HCT116 (cell line): ENCODE data around the gene HCN3. TPM values are rescaled to one million over a fixed set of nuclear protein-coding genes. Genes with fewer than 3 reads are reported as not detected.

Source experiments
- ATAC-seq: fragments of 200-7000 bp; cut with Tn5 transposase; 2 replicates; pipeline ENCODE4 v1.9.1; 2020; ENCODE audit warnings: mild to moderate bottlenecking, moderate library complexity
- BruUV-seq: library from RNA; stranded (reverse); fragments of 400-500 nt; replicated peaks from 2 replicates; lab custom pipeline; 2021; lab: Mats Ljungman, UMichigan
- CTCF ChIA-PET: fragments of 300-600 bp; sonication (Branson Sonifier 250); formaldehyde crosslinking; loops from one replicate; lab custom pipeline; 2021; ENCODE audit warnings: antibody characterized with exemption; lab: Charles Lee
- POLR2A ChIA-PET: fragments of 300-600, 350-600 bp; sonication (Branson Sonifier 250); formaldehyde crosslinking; loops from one replicate; lab custom pipeline; 2021; ENCODE audit warnings: antibody characterized with exemption; lab: Charles Lee
- RAD21 ChIA-PET, 2 experiments: fragments of 300-600 bp; sonication (Branson Sonifier 250); formaldehyde crosslinking; loops; one replicate each; lab custom pipeline; 2023; ENCODE audit warnings: low total read pairs in 2 of 2; ENCODE audit not compliant: uncharacterized antibody in 2 of 2, unreplicated experiment in 2 of 2, low non-redundant PET in 1 of 2; lab: Charles Lee
- DNase-seq: peaks from one replicate; pipeline ENCODE4 v3.0.0-alpha.2; 2010; ENCODE audit warnings: low read depth, low spot score
- H2AFZ ChIP-seq: fragments of 200-600 bp; shearing (Covaris generic), sonication (generic); 2 replicates; pipeline ENCODE4 v1.6.1; 2017; ENCODE audit warnings: low read depth, mixed run types, mixed read lengths, antibody characterized with exemption, low read length; ENCODE audit not compliant: poor library complexity, severe bottlenecking
- H3K27ac ChIP-seq: 2 replicates; pipeline ENCODE4 v1.5.1; 2012; ENCODE audit warnings: low read depth, low read length
- H3K27me3 ChIP-seq: fragments of 200-600 bp; sonication (generic); 2 replicates; pipeline ENCODE4 v1.6.1; 2016; ENCODE audit warnings: mixed run types, low read length, mixed read lengths; ENCODE audit not compliant: insufficient read depth
- H3K36me3 ChIP-seq, 2 experiments: fragments of 200-500 bp in 1 of 2; fragments of 200-600 bp in 1 of 2; sonication (Bioruptor generic) in 1 of 2; sonication (generic) in 1 of 2; 2 replicates each; pipeline versions ENCODE4 v1.5.1 to v1.6.1; 2014 to 2016; ENCODE audit warnings: low read length in 2 of 2, inconsistent platforms in 1 of 2, mixed read lengths in 1 of 2, mixed run types in 1 of 2; ENCODE audit not compliant: insufficient read depth in 2 of 2, control insufficient read depth in 1 of 2
- H3K4me1 ChIP-seq, 2 experiments: fragments of 200-600 bp in 1 of 2; sonication (generic) in 1 of 2; 2 replicates each; pipeline versions ENCODE4 v1.5.1 to v1.6.1; 2012 to 2017; ENCODE audit warnings: low read length in 2 of 2, inconsistent platforms in 1 of 2, mild to moderate bottlenecking in 1 of 2, mixed read lengths in 1 of 2, mixed run types in 1 of 2, moderate library complexity in 1 of 2; ENCODE audit not compliant: insufficient read depth in 2 of 2, control insufficient read depth in 1 of 2
- H3K4me2 ChIP-seq: fragments of 200-600 bp; sonication (generic); 2 replicates; pipeline ENCODE4 v1.6.1; 2017; ENCODE audit warnings: mixed run types, low read length, mixed read lengths
- H3K4me3 ChIP-seq, 2 experiments: fragments of 200-600 bp in 1 of 2; sonication (generic) in 1 of 2; replicated peaks in 1 of 2; 2 replicates each; pipeline ENCODE4 v1.5.1; 2011 to 2016; ENCODE audit warnings: low read length in 2 of 2, control low read depth in 1 of 2, low read depth in 1 of 2, mild to moderate bottlenecking in 1 of 2, mixed read lengths in 1 of 2, mixed run types in 1 of 2
- H3K79me2 ChIP-seq: fragments of 200-600 bp; sonication (generic); 2 replicates; pipeline ENCODE4 v1.6.1; 2017; ENCODE audit warnings: mild to moderate bottlenecking, mixed run types, low read length, moderate library complexity, mixed read lengths; ENCODE audit not compliant: insufficient read depth
- H3K9ac ChIP-seq: fragments of 200-600 bp; sonication (generic); 2 replicates; pipeline ENCODE4 v1.6.1; 2016; ENCODE audit warnings: low read length, mixed read lengths
- H3K9me2 ChIP-seq: fragments of 200-600 bp; sonication (generic), shearing (Covaris generic); 2 replicates; pipeline ENCODE4 v1.6.1; 2017; ENCODE audit warnings: mixed run types, mild to moderate bottlenecking, moderate library complexity; ENCODE audit not compliant: insufficient read depth
- H3K9me3 ChIP-seq, 2 experiments: fragments of 200-500 bp in 1 of 2; fragments of 200-600 bp in 1 of 2; sonication (Bioruptor generic) in 1 of 2; sonication (generic) in 1 of 2; 2 replicates each; pipeline ENCODE4 v1.6.1; 2014 to 2017; ENCODE audit warnings: low read length in 2 of 2, mixed read lengths in 2 of 2, inconsistent platforms in 1 of 2, low read depth in 1 of 2, mild to moderate bottlenecking in 1 of 2, mixed run types in 1 of 2, moderate library complexity in 1 of 2; ENCODE audit not compliant: control insufficient read depth in 1 of 2, insufficient read depth in 1 of 2
- H4K20me1 ChIP-seq: fragments of 200-600 bp; sonication (generic), shearing (Covaris generic); 2 replicates; pipeline ENCODE4 v1.6.1; 2017; ENCODE audit warnings: mixed run types, mild to moderate bottlenecking, moderate library complexity; ENCODE audit not compliant: insufficient read depth
- CBX3 ChIP-seq: IDR thresholded peaks from 2 replicates; pipeline ENCODE4 v1.6.1; 2012; ENCODE audit warnings: low read depth
- EZH2 ChIP-seq: fragments of 200-600 bp; sonication (generic); IDR thresholded peaks from 2 replicates; pipeline ENCODE4 v1.6.1; 2017; ENCODE audit warnings: antibody characterized with exemption, mixed run types
- EZH2phosphoT487 ChIP-seq: fragments of 200-600 bp; IDR thresholded peaks from 2 replicates; pipeline ENCODE4 v1.6.1; 2018; ENCODE audit warnings: antibody characterized with exemption, borderline replicate concordance
- FOSL1 ChIP-seq: IDR thresholded peaks from 2 replicates; pipeline ENCODE4 v1.6.1; 2012; ENCODE audit warnings: low read depth
- MAX ChIP-seq: IDR thresholded peaks from 2 replicates; pipeline ENCODE4 v1.6.1; 2012
- POLR2AphosphoS5 ChIP-seq: IDR thresholded peaks from 2 replicates; pipeline ENCODE4 v1.6.1; 2011; ENCODE audit warnings: mild to moderate bottlenecking, low read depth, low read length, moderate library complexity
- SIN3A ChIP-seq: IDR thresholded peaks from 2 replicates; pipeline ENCODE4 v1.6.1; 2012; ENCODE audit warnings: low read depth
- SP1 ChIP-seq: IDR thresholded peaks from 2 replicates; pipeline ENCODE4 v1.6.1; 2012; ENCODE audit warnings: low read depth
- SRF ChIP-seq: IDR thresholded peaks from 2 replicates; pipeline ENCODE4 v1.6.1; 2012; ENCODE audit warnings: low read depth
- intact Hi-C: fragments of 100-400 bp; cut with micrococcal nuclease; formaldehyde crosslinking; loops from 2 replicates; pipeline ENCODE4 v1.10.0; 2022
- total RNA-seq: library from RNA; stranded (reverse); gene quantifications from one replicate; pipeline ENCODE4 v1.2.1, GENCODE V29; 2021; ENCODE audit not compliant: unreplicated experiment

Gene HCN3
- total RNA-seq, 1 experiment from 2014 or later: 8.5 TPM

DNA sequence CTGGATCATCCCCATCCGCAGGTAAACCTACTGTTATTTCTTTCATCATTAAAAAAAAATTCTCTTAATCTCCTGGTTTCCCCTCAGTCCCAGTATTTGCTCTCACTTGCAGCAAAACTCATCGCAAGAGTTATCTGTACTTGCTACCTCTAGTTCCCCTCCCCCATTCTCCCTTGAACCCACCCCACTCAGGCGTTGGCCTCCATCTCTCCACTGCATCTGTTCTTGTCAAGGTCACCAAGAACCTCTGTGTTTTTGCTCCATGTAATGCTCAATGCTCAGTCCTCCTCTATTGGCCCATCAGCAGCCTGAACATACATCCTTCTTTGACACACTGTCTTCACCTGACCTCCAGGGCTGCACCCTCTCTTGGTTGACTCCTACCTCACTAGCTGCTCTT, 19.4 kb downstream of the HCN3 start:
- DNase-seq (no peak), ATAC-seq (no peak)
- no peaks in the 10 kb centered on the region for H3K27me3 ChIP-seq
- no peaks in the 10 kb centered on the region for H3K9me2 ChIP-seq
- H3K36me3 ChIP-seq: no peaks in the 10 kb centered on the region
- no peaks in the 10 kb centered on the region; a peak in 1 of 4 replicates for H3K4me1 ChIP-seq
- H3K9me3 ChIP-seq: no peaks in the 10 kb centered on the region
- no peak overlapping the region for H3K4me2 ChIP-seq
- ChIA-PET RAD21 (no interaction called here), CTCF (no interaction called here), POLR2A (no interaction called here)
- no peak overlapping the region for H3K27ac ChIP-seq
- H3K4me3 ChIP-seq: no peak overlapping the region
- H3K9ac ChIP-seq: no peak overlapping the region
- H4K20me1 ChIP-seq: no peaks in the 10 kb centered on the region
- TF ChIP-seq SP1 (no peak), CBX3 (no peak), EZH2 (no peak), MAX (no peak), SIN3A (no peak), POLR2AphosphoS5 (no peak), SRF (no peak), FOSL1 (no peak)
- H2AFZ ChIP-seq: no peak overlapping the region
- no TSS peak for BruUV-seq
- intact Hi-C loops: no loop called here
- no peaks in the 10 kb centered on the region for H3K79me2 ChIP-seq

DNA sequence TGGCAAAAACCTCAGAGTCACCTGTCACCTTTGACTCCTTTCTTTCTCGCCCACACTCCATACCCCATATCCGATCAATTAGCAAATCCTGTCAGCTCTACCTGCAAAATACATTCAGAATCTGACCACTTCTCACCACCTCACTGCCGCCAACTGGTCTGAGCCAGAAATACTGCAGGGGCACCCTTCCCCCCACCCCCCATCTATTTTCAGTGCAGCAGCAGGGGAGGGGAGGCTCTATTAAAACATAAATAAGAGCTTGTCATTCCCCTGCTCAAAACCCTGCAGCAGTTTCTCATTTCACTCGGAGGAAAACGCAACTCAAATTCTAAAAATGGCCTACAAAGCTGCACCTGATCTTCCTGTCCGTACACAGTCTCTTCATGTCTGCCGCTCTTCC, 20.1 kb downstream of the HCN3 start:
- Histone ChIP-seq H3K9ac (no peak overlapping the region), H3K9me2 (no peaks in the 10 kb centered on the region), H2AFZ (no peak overlapping the region), H3K9me3 (no peaks in the 10 kb centered on the region), H3K4me2 (no peak overlapping the region), H3K36me3 (no peaks in the 10 kb centered on the region), H4K20me1 (no peaks in the 10 kb centered on the region), H3K27me3 (no peaks in the 10 kb centered on the region), H3K79me2 (no peaks in the 10 kb centered on the region), H3K4me1 (no peaks in the 10 kb centered on the region; a peak in 1 of 4 replicates), H3K4me3 (no peak overlapping the region), H3K27ac (no peak overlapping the region)
- RAD21 ChIA-PET: no interaction called here
- POLR2A ChIA-PET: no interaction called here
- DNase-seq: no peak
- no peak for ATAC-seq
- no peak for TF ChIP-seq EZH2phosphoT487
- no peak for TF ChIP-seq SRF
- CTCF ChIA-PET: no interaction called here
- intact Hi-C loops: no loop called here
- BruUV-seq: no TSS peak
